Superior temporal gyrus (tissue), 1 donor: ENCODE measurements around the gene EHD2.
"Not testable (repeated sequence)": the region's sequence is repeated elsewhere in the genome, so short reads cannot be mapped to it uniquely, and the experiment has no call there.

Experiments used
- DNase-seq: peaks from one replicate; pipeline ENCODE4 v3.0.0-alpha.2; 2016; ENCODE audit errors: extremely low spot score

Gene EHD2, protein sequence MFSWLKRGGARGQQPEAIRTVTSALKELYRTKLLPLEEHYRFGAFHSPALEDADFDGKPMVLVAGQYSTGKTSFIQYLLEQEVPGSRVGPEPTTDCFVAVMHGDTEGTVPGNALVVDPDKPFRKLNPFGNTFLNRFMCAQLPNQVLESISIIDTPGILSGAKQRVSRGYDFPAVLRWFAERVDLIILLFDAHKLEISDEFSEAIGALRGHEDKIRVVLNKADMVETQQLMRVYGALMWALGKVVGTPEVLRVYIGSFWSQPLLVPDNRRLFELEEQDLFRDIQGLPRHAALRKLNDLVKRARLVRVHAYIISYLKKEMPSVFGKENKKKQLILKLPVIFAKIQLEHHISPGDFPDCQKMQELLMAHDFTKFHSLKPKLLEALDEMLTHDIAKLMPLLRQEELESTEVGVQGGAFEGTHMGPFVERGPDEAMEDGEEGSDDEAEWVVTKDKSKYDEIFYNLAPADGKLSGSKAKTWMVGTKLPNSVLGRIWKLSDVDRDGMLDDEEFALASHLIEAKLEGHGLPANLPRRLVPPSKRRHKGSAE

DNA sequence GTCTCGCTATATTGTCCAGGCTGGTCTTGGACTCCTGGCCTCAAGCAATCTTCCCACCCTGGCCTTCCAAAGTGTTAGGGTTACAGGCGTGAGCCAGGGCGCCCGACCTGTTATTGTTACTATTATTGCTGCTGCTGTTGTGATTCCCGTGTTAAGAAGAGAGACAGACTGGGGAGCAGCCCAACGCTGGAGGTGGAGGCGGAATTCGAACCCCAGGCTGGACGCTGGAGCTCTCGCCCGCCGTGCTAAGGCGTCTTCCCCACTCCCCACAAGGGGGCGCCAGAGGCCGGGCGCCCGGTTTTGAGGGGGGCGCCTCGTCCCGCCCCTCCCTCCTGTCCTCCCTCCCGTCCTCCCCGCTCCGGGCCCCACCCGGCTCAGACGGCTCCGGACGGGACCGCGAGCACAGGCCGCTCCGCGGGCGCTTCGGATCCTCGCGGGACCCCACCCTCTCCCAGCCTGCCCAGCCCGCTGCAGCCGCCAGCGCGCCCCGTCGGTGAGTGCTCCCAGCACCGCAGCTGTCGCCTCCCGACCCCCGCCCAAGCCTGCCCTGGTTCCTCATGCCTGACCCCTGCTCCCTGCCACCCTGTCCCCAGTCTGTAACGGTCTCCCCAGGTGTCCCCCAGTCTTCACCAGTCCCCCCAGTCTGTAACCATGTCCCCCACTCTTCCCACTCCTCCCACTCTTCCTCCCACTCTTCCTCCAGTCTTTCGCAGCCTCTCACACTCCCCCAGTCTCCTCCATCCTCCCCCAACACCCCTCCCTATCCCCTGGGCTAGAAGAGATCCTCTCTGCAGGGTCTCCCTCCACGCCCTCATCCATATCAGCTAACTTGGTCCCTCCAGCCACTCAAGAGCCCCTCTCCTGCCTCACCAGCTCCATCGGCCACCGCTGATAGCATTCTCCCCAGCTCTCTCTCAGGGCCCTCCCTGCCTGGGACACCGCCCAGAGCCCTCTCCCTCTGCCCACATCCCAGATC is at the start of gene EHD2:
TSS of gene EHD2 (plus strand) at position 377 of the 976 bp plus-strand sequence. CDS start 3,191 bp downstream, outside the sequence.
- DNase-seq = no peak

DNA sequence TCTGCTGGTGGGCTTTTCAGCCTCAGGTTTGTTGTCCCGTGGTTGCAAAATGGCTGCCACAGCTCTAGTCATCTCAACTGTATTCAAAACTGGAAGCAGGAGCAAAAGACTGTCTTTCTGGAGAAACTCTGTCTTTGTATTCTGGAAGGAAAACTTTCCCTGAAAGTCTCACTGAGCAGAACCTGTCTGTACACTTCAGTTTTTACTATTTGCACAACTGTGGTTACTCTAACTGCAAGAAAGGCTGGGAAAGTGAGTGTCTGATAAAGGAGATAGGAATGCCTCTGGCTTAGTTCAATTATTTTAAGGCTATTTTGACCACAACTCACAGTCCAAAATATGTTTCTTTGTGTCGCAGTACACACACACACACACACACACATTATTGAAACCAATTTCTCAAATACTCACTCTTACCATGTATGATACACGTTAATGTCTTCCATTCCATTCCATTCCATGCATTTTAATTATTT is 49.7 kb upstream of the EHD2 start:
- DNase-seq = peak; percentile 39

DNA sequence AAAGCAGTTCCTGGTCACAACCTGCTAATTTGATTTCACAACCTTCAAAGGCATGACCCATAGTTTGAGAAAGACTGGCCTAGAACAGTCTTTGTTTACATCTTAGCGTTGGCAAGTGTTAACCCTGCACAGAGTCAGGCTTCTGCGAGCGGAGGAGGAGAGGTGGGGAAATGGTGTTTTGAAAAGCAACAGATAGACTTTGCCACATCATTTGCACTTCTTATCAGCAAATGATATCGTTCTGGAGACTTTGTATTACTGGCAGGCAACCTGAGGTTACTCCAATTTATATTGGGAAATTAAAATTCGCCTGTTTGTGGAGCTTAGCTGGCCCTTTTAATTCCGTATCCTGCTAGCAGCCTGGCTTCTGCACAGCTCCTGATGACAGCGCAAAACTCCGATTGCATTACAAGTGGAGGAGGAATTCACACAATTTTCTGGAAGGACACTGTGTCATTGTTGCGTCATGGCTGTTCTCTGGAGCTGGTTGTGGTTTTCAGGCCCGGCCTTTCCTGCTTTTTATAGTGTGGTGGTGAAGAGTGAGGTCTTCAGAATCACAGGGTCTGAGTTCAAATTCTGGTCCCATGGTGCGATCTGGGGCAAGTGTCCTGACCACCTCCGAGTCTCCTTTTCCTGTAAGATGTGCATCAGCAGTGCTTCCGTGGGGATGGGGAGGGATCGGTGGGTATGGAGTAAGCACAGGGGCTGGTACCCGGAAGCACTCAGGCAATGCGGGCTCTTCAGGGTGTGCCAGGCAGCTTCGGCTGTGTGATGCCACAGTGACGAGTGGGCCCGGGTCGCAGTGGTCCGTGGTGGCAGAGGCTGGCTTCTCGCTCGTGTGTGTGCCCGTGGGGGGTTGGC is 49.1 kb upstream of the EHD2 start:
- peak; percentile 87 for DNase-seq

DNA sequence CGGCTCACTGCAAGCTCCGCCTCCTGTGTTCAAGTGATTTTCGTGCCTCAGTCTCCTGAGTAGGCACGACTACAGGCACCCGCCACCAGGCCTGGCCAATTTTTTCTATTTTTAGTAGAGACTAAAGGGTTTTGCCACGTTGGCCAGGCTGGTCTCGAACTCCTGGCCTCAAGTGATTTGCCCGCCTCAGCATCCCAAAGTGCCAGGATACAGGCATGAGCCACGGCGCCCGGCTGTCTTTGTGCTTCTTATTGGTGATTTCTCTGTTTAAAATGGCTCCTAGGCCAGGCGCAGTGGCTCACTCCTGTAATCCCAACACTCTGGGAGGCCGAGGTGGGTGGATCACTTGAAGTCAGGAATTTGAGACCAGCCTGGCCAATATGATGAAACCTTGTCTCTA is 44.7 kb upstream of the EHD2 start:
- DNase-seq = not testable (repeated sequence)

DNA sequence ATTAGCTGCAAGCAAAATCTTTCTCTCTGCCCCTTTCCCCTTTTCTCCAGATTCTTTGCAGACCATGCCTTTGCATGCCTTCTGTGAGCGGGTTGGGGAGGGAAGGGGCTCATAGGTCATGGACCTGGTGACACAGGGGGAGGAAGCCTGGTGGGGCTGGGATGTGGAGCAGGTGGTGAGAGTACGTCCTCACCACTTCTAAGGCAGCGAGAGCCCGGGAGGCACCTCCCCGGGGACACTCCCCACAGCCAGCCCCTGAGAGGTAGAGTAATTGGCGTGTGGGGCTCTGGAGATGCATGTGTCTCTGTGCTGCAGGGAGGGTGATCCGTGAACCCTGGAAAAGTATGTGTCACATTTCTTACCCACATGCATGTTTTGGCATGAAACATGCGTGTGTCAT is 42.5 kb upstream of the EHD2 start:
- no peak for DNase-seq

DNA sequence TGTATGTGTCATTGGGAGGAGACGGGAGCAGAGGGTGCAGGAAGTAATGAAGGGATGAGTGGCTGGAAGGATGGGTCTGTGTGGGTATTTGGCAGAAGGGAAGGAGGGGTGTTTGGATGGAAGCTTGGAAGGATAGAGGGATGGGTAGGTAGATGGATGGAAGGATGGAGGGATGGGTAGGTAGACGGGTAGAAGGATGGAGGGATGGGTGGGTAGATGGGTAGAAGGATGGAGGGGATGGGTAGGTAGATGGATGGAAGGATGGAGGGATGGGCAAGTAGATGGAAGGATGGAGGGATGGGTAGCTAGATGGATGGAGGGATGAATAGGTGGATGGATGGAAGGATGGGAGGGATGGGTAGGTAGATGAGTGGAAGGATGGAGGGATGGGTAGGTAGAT is 41.7 kb upstream of the EHD2 start:
- no peak for DNase-seq

DNA sequence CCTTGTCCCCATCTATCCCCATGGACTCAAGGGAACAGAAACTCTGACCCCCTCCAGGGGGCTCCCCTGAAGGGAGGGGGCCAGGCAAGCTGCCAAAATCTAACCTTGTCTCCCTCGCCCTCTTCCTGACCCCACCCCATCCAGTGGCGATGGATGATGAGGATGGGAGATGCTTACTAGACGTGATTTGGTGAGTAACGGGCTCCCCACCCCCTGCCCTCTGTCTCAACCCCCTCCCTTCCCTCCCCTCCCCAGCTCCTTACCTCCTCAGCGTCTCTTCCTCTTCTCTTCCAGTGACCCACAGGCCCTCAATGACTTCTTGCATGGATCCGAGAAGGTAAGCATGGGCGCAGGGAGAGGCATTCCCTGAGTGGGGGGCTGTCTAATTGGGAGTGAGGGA is 39.8 kb upstream of the EHD2 start:
- DNase-seq = no peak

DNA sequence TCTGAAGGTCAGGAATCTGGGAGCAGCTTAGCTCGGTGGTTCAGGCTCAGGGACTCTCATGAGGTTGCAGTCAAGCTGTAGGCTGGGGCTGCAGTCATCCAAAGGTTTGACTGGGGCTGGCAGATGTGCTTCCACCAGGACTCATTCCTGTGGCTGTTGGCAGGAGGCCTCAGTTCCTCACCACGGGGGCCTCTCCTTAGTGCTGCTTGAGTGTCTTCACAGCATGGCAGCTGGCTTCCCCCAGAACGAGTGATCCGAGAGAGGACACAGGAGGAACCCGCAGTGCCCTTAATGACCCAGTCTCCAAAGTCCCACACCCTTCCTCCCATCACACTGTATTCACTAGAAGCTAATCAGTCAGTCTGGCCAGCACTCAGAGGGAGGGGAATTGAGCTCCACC is 38.7 kb upstream of the EHD2 start:
- DNase-seq = no peak

DNA sequence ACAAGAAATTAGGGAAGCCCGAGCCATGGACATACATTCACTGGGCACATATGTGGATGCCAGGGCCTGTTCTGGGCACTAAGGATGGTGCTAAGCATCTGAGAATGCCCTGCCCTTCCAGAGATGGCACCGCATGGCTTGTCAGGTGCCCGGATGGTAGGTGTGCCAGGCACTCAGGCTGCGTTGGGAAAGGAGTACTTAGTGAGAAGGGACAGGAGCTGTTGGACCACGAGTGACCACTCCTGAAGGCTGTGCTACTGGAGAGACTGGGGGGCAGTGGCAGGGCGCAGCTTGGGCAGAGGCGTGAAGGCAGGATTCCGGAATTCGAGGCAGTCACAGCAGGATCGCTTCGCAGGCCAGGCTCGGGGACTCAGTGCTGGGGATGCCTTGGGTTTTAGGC is 38.0 kb upstream of the EHD2 start:
- DNase-seq = no peak

DNA sequence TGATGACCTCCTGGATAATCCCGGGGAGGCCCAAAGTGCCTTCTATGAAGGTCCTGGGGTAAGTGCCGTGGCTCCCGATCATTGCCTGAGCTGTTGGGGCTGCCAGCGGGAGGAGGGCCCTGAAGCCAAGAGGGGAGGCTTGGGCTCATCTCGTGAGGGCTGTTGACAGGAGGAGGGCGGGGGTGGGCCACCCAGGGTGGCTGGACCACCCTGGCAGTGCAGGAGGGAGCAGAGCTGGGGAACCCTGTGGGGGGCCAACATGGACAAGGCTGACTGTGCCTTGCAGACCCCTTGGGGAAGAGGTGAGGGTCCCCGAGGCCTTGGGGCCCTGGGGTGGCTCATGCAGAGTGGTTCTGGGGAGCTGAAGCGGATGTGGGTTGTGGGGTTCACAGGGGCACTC is 37.4 kb upstream of the EHD2 start:
- DNase-seq = no peak

DNA sequence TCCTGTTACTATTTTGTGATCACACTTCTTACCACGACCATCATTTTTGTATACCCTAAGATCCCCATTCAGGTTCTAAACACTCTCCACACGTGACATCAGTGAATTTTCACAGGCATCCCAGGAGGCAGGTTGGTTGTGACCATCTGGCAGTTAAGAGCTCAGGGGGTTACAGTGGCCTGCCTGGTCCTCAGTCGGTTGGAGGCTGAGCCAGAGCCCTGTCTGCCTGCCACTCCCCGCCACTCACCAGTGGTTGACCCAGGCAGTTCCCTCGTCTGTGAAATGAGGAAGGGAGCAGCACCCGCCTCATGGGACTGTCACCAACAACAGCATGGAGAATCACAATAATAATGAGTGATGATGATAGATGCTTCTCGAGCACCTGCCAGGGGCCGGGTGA is 36.4 kb upstream of the EHD2 start:
- no peak for DNase-seq

DNA sequence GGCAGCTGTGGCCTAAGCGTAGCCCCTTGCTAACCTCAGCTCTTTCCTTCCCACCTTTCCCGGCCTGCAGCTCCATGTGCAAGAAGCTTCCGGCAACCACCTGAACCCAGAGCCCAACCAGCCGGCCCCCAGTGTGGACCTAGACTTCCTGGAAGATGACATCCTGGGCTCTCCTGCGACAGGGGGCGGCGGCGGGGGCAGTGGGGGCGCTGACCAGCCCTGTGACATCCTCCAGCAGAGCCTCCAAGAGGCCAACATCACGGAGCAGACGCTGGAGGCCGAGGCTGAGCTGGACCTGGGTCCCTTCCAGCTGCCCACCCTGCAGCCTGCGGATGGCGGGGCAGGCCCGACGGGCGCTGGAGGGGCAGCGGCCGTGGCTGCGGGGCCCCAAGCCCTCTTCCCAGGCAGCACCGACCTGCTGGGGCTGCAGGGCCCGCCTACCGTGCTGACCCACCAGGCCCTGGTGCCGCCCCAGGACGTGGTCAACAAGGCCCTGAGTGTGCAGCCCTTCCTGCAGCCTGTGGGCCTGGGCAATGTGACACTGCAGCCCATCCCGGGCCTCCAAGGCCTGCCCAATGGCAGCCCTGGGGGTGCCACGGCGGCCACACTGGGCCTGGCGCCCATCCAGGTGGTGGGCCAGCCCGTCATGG is 33.8 kb upstream of the EHD2 start:
- no peak for DNase-seq

DNA sequence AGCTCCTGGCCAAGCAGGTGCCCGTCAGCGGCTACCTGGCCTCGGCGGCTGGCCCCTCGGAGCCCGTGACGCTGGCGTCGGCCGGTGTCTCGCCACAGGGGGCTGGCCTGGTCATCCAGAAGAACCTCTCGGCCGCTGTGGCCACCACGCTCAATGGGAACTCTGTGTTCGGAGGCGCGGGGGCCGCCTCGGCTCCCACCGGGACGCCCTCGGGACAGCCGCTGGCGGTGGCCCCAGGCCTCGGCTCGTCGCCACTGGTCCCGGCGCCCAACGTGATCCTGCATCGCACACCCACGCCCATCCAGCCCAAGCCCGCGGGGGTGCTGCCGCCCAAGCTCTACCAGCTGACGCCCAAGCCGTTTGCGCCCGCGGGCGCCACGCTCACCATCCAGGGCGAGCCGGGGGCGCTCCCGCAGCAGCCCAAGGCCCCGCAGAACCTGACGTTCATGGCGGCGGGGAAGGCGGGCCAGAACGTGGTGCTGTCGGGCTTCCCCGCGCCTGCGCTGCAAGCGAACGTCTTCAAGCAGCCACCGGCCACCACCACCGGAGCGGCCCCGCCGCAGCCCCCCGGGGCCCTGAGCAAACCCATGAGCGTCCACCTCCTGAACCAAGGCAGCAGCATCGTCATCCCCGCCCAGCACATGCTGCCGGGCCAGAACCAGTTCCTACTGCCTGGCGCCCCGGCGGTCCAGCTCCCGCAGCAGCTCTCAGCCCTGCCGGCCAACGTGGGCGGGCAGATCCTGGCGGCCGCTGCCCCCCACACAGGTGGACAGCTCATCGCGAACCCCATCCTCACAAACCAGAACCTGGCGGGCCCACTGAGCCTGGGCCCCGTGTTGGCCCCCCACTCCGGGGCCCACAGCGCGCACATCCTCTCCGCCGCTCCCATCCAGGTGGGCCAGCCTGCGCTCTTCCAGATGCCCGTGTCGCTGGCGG is 33.0 kb upstream of the EHD2 start:
- no peak for DNase-seq

DNA sequence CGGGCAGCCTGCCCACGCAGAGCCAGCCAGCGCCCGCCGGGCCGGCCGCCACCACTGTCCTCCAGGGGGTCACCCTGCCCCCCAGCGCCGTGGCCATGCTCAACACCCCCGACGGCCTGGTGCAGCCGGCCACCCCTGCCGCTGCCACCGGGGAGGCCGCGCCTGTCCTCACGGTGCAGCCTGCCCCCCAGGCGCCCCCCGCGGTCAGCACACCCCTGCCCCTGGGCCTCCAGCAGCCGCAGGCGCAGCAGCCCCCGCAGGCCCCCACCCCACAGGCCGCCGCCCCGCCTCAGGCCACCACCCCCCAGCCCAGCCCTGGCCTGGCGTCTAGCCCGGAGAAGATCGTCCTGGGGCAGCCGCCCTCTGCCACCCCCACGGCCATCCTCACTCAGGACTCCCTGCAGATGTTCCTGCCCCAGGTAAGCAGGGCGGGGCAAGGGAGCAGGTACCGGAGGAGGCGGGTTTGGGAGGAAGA is 32.3 kb upstream of the EHD2 start:
- no peak for DNase-seq

DNA sequence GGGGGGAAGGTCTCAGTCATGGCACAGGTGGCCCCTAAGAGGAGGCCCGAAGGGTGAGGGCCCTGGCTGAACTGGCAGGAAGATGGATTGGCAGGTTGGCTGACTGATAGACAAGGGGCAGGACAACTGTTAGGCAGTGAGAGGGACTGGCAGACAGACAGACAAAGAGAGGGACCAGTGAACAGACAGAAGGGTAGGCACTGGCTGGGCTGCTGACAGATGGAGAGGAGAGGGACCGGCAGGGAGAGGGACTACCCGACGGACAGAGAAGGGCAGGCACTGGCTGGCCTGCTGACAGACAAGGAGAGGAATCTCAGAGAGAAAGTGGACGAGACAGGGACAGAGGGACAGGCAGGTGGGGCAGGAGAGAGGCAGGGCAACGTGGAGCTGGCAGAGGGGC is 31.8 kb upstream of the EHD2 start:
- DNase-seq = no peak

DNA sequence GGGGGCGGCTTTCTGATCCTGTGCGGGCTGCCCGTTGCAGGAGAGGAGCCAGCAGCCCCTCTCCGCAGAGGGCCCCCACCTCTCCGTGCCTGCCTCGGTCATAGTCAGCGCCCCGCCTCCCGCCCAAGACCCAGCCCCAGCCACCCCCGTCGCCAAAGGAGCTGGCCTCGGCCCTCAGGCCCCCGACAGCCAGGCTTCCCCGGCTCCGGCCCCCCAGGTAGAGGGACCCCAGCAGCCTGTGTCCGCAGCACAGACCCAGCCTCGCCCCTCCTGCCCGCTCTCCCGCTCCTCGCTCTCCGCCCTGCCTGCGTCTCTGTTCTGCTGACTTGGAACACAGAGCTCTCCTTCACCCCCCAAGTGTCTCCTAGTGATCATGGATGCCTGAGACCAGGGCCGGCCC is 31.3 kb upstream of the EHD2 start:
- DNase-seq = no peak

DNA sequence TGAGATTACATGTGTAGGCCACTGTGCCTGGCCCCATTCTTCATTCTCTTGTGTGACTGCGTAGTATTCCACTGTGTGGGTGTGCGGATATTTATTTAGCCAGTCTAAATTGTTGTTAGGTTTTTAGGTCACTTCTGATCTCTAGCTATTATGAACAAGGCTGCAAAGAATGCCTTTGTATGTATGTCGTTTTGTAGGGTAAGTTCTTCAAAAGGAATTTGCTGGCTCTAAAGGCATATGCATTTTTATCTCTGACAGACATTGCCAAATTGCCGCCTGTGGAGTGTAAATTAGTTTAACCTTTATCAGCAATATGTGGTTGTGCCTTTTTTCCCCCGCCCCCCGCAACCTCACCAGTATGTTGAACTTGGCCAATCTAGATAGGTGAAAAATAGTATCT is 30.3 kb upstream of the EHD2 start:
- no peak for DNase-seq

DNA sequence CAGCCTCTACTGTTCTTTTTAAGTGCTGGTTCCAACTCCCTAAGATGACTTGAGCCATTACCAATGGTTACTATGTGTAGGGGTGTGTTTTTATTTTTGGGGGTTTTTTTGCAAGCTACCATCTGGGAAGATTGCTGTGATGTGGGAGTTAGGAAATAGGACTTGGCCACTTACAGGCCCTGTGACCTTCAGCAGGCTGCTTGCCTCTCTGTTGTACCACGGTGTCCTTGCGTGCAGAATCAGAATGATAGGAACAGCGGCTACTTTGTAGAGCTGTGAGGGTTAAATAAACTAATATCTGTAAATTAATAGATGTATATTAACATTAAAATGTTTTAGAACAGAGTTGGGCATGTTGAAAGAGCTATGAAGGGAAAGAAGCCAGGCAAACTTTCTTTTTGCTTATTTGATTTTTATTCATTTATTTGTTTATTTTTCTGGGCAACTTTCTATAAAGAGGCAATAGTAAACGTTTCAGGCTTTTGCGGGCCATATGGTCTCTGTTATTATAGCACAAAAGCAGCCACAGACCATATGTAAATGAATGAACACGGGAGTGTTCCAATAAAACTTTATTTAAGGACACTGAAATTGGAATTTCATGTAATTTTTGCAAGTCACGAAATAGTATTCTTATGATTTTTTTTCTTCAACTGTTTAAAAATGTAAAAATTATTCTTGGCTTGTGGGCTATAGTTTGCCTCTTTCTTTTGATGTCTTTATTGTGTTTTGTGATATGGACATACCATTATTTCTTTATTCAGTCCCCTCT is 26.4 kb upstream of the EHD2 start:
- DNase-seq = no peak

DNA sequence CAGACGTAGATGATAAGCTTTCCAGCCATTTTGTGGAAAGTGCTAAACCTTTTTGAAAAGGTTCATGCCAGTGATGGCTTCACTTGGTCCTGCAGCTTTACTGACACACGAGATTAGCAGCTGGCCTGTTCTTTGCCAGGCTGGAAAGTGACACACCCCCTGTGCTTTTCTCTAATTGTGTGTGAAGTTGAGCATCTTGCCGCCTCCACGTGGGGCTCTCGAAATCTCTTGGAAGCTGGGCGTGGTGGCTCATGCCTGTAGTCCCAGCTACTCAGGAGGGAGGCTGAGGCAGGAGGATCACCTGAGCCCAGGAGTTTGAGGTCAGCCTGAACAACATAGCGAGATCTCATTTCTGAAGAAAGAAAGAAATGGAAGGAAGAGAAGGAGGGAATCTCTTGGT is 25.3 kb upstream of the EHD2 start:
- no peak for DNase-seq
